Adipose tissue (tissue), 3 donors: Measurements from ENCODE around the gene HTR6. TPM values are rescaled to one million over a fixed set of nuclear protein-coding genes. Genes with fewer than 3 reads are reported as not detected.
"Not testable (repeated sequence)": the region's sequence is repeated elsewhere in the genome, so short reads cannot be mapped to it uniquely, and the experiment has no call there.

Experiments used
- H3K27ac ChIP-seq: one replicate; pipeline ENCODE4 v1.5.1; 2013; ENCODE audit warnings: low read depth, low read length
- WGBS, 3 donors: extraction: QIAGEN DNeasy Blood & Tissue Kit; methylation state at CpG; one replicate each; pipeline ENCODE4 v1.1.7; 2013; 5-methylcytosine and 5-hydroxymethylcytosine counted together
- polyA plus RNA-seq, 3 donors: library from polyadenylated mRNA; stranded (reverse); fragments of 200-250 nt; gene quantifications; one replicate each; pipeline ENCODE4 v1.2.3, GENCODE V29; 2013
- donor health status: healthy with polysubstance abuse.
- donor health status: Bipolar disorder and iron deficiency.
- donor health status: healthy.

Gene HTR6
- polyA plus RNA-seq = not detected

DNA sequence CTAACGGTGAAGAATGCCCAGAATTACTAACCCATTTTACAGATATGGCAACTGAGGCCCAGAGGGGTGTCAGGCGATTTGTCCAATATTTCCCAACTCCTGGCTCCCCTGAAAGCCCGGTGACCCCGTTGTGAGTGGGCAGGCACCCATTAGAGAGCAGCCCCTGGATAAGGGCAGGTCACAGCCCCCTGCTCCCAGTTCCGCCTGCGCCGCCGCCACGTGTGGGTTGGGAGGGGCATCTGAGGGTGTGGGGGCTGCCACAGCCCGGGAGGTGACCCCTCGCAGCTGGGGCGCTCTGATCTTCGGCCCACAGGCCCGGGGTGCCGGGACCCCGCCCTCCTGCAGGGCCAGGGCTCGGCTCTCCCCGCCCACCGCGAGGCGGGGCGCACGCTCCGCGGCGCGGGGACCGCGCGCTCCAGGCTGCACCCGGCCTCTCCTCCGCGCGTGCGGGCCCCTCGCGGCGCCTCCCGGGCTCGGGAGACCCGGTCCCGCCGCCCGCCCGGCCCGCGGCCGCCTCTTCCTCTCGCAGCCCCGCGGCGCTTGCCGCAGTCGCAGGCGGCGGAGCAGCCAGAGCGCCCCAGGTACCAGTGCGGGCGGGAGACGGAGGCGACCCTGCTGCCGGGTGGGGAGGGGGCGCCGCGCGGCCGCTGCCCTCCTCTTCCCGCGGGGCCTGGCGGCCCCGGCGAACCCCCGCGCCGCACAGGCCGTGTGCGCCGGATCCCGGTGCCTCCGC, at the start of gene HTR6:
Gene HTR6 (plus strand): TSS at position 423 of the 733 bp plus-strand sequence. CDS start 879 bp downstream, outside the sequence.
- no peak within 1 kb of the TSS for H3K27ac ChIP-seq
- whole genome bisulfite sequencing, 3 donors = 2 to 6% (median 6%) methylated on average over 38 to 78 of the region's 80 CpGs

DNA sequence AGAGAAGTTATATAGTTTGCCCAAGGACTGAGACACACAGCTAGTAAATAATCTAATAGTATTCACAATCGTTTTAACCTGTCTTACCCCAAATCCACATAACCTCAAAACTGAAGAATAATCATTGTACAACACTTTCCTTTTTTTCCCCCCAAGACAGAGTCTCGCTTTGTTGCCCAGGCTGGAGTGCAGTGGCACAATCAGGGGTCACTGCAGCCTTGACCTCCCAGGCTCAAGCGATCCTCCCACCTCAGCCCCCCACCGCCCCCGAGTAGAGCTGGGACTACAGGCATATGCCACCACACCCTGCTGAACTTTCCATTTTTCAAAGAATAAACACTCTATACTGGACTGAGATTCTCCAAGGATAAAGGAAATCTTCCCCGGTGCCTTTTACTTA, 49.2 kb upstream of the HTR6 start:
- 72 to 88% (median 86%) methylated on average over 6 of the region's 6 CpGs for WGBS, 3 donors
- H3K27ac ChIP-seq = no peak overlapping the region

GRCh38 chr1:19616489-19616888, 48.2 kb upstream of the HTR6 start:
- 48 to 72% (median 72%) methylated on average over 2 of the region's 2 CpGs for WGBS, 3 donors

GRCh38 chr1:19617376-19617775, 47.3 kb upstream of the HTR6 start:
- H3K27ac ChIP-seq = no peak overlapping the region

More at GRCh38 chr1:19616489-19616888, 48.2 kb upstream of the HTR6 start:
- no peak overlapping the region for H3K27ac ChIP-seq

DNA sequence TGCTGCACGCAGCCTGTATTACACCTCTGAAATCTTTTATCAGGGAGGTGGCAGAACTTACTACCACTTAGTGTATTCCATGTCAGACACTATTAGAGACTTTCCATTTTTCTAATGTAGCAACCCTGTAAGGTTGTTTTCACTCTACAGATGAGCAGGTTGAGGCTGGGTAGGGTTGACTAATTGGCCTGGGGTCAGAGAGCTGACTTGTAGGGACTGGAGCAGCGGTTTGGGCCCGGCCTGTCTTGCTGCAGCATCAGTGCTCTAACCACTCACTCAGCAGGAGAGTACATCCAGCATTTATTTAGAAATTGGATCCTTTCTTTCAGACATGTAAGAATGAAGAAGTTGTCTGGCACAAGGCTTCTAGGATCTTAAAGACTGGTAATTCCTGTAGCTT, 46.2 kb upstream of the HTR6 start:
- no peak overlapping the region for H3K27ac ChIP-seq

More at GRCh38 chr1:19617376-19617775, 47.3 kb upstream of the HTR6 start:
- WGBS, 3 donors = 67 to 88% (median 82%) methylated on average over 3 of the region's 3 CpGs

DNA sequence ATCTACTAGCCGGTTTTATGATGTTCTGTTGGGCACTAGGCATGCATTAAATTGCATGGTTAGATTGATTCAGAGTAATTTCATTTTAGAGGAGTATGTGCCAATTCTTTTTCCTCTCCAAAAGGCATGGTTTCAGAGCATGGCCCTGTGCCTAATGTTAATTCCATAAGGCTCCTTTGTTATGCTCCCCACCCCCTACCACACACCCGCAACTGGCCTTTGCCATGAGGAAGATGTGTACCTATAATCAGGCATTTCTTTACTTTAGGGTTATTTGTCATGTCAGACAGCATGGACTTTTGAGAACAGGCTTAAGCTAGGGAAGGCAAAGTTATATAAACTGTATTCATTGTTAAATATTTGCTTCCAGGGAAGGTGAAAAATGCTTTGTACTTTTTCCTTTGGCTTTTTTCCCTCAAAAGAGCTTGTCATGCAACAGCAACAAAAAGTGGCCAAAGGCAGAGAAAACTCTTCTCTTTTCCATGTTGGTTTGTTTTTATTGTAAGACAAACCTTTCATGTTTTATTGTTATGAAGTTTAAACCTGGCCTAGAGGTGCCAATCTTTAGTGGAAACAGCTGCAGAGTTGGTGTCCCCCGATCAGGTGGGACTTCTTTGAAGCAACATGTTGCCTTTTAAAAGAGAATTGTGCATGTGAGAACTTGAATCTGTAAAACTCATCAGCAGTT, 44.8 kb upstream of the HTR6 start:
- no peak overlapping the region for H3K27ac ChIP-seq
- WGBS, 3 donors = 32 to 66% (median 62%) methylated on average over 3 of the region's 3 CpGs

More for the DNA sequence above, 46.2 kb upstream of the HTR6 start:
- WGBS, 3 donors = 96 to 98% (median 97%) methylated on average over 3 of the region's 3 CpGs

GRCh38 chr1:19620786-19621185, 43.9 kb upstream of the HTR6 start:
- no peak overlapping the region for H3K27ac ChIP-seq
- WGBS, 3 donors = 58 to 70% (median 62%) methylated on average over 3 of the region's 3 CpGs

- WGBS, 3 donors = 89 to 94% (median 90%) methylated on average over 4 of the region's 4 CpGs
- no peak overlapping the region for H3K27ac ChIP-seq
Measured at GRCh38 chr1:19621274-19621950, 43.3 kb upstream of the HTR6 start.

DNA sequence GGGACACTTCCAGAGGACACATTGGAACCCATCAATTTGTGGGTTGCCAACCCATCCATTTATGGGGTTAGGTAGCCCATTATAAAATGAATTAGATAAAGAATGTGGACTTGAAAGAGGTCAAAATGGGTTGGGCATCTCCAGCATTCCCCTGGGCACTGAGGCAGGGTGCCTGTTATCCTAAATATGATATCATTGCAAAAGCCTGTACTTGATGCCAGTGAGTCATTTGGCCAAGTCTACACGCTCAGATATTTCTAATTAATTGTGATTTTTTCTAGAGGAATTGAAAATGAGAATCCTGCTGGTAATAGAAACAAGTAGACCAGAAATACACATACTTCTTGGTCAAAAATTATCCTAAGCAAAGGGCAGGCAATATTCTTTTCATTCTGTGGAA, 42.5 kb upstream of the HTR6 start:
- WGBS, 3 donors = 55 to 69% (median 61%) methylated on average over 1 of the region's 1 CpG
- no peak overlapping the region for H3K27ac ChIP-seq

DNA sequence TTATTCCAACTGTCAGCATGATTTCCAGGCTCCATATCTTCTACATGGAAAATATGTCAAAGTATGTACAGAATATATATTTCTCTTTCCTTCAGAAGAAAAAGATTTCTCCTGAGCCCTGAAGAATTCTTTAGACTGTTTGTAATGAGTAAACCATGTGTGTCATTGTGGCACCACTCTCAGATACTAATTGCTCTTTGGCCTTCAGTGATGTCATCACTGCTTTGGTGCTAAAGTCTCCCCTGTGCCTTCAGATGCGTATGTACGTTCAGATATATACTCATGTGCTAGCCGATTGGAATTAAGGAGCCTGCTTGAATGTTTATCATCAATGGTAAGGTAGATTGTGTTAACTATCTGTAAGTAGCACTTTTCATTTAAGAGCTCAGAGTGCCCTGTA, 41.2 kb upstream of the HTR6 start:
- 79 to 90% (median 82%) methylated on average over 3 of the region's 3 CpGs for WGBS, 3 donors
- no peak overlapping the region for H3K27ac ChIP-seq

GRCh38 chr1:19625291-19625937, 39.3 kb upstream of the HTR6 start:
- 92 to 96% (median 96%) methylated on average over 8 of the region's 8 CpGs for WGBS, 3 donors
- no peak overlapping the region for H3K27ac ChIP-seq

- no peak overlapping the region for H3K27ac ChIP-seq
- WGBS, 3 donors = 67 to 76% (median 70%) methylated on average over 3 of the region's 3 CpGs
Measured at GRCh38 chr1:19628879-19629278, 35.8 kb upstream of the HTR6 start.

DNA sequence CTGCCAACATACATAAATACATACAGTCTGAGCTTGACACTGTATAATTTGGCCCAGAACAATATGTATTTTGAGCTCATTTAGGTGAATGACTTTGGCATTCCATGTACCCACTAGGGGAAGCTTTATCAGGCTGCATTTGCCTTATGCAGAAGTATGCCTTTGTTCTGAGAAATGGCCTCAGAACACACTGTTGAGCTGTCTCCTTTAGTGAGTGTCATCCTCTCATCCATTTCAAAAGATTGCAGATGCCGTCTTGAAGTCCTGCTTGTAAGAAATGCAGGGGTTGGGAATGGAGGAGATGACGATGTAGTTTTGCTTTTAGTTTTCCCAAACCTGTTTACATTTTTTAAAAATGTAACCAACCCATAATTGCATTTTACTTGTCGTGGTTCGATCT, 35.3 kb upstream of the HTR6 start:
- H3K27ac ChIP-seq = no peak overlapping the region
- WGBS, 3 donors = 79 to 86% (median 85%) methylated on average over 4 of the region's 4 CpGs

DNA sequence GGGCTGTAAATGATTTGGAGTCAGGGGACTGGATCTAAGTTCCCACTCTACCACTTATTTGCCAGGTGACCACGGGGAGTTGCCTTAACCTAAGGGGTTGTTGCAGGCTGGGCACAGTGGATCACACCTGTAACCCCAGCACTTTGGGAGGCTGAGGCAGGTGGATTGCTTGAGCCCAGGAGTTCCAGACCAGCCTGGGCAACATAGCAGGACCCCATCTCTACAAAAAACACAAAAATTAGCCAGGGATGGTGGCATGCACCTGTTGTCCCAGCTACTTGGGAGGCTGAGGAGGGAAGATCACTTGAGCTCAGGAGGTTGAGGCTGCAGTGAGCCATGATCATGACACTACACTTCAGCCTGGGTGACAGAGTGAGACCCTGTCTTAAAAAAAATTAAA, 34.5 kb upstream of the HTR6 start:
- WGBS, 3 donors = 94 to 100% (median 100%) methylated on average over 1 of the region's 1 CpG
- H3K27ac ChIP-seq = not testable (repeated sequence)

- H3K27ac ChIP-seq = no peak overlapping the region
- 71 to 89% (median 88%) methylated on average over 6 of the region's 6 CpGs for WGBS, 3 donors
Measured at GRCh38 chr1:19630720-19631395, 33.8 kb upstream of the HTR6 start.

DNA sequence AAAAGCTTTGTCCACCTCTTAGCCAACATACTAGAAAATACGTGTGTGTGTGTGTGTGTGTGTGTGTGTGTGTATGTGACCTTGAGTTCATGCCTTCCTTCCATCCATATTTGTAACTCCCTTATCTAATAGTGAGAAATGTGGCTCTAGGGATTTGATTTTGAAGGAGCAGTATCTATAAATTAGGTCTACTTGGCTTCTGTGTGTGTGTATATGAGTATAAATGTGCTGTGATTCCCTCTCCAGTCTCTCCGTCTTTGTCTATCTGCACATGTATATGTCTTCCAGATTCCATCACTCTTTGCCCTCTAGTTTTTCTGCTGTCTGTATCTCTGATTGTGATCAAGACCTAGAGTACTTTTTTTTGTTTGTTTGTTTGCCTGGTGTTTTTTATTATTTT, 32.5 kb upstream of the HTR6 start:
- WGBS, 3 donors = 57 to 90% (median 83%) methylated on average over 2 of the region's 2 CpGs
- no peak overlapping the region for H3K27ac ChIP-seq

DNA sequence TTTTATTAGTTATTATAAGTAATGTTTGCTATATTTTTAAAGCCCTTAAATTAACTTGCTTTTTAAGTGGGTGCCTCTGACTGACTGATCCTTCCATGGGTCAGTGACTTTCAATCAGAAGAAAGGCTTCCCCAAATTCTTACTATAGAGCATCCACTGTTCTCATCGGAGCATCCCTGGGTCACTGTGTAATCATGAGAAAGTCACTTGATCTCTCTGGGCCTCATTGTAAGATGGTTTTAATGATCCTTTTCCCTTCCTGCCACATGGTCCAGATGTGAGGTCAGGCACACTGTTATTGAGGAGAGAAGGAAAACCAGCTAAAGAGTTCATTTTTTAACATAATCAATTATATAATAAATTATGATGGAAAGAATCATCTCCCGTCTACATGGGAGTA, 31.6 kb upstream of the HTR6 start:
- 88 to 90% (median 89%) methylated on average over 2 of the region's 2 CpGs for WGBS, 3 donors
- H3K27ac ChIP-seq = no peak overlapping the region

- H3K27ac ChIP-seq = not testable (repeated sequence)
- 95 to 97% (median 96%) methylated on average over 9 of the region's 9 CpGs for WGBS, 3 donors
Measured at GRCh38 chr1:19635064-19635463, 29.6 kb upstream of the HTR6 start.
